ENCODE measurements around the gene WDR45B.

The WDR45B gene

DNA sequence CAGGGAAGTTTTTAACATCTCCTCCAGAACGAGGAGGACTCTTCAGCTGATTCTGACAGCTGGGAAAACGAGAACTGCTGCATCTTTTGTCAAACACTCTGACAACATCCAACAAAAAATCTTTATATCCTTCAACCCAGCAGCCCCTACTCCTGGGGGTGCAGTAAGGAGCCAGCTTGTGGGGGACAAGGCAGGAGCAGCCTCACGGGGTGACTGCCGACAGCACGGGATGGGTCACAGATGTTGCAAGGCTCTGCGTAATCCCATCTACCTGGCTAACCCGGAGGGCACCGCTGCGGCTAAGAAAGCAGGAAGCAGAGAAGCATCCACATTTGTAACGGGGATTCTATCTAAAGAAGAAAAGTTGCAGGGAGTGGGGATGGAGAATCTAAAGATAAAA lies 28.6 kb downstream of the WDR45B start:
- DNase-seq = no peak

DNA sequence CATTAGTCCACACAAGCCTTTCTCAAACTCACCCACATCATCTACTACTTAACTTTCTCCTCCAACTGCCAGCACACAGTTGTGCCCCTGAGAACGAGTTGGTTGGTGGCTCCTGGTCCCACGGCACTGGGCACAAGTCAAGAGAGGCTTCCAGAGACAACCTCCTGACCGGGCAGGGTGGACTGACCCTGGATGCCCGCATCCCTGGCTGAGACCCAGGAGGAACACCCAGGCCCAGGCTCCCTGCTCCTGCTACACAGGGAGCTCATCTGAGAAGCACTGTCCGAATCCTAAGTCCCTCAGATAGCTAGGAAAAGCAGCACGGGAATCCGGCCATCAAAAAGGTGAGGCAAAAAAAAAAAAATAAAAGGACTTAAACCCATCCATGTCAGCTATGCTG lies 29.0 kb downstream of the WDR45B start:
- DNase-seq = no peak

DNA sequence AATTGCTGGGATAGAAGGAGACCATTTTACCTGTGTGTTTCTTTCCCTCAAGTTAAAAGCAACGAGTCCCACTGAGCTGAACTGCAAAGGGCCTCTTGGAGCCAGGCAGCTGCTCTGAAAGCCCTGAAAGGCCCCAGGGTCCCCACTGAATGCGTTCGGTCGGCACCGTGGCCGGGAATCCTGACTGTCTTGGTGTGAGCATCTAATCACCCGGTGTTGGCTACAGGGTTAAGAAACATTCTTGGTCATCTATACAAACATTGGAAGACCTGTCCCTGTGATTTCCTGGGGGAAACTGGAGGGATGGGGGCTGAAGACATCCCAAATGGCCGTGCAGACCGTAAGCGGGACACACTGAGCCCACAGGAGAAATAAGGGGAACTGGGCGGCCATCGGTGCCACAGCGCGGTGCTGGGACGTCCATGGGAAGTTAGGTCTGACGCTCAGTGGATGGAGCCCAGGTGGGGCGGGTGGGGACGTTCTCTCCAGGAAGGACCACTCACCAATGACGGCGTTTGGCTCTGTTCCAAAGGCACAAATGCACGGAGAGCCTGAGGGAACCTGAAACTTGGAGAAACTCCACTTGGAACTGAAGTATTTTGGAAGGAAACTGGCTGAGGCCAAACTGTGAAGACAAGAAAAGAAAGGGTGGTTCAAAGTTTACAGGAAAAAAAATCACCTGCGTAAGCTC lies 32.1 kb downstream of the WDR45B start:
- no peak for DNase-seq

DNA sequence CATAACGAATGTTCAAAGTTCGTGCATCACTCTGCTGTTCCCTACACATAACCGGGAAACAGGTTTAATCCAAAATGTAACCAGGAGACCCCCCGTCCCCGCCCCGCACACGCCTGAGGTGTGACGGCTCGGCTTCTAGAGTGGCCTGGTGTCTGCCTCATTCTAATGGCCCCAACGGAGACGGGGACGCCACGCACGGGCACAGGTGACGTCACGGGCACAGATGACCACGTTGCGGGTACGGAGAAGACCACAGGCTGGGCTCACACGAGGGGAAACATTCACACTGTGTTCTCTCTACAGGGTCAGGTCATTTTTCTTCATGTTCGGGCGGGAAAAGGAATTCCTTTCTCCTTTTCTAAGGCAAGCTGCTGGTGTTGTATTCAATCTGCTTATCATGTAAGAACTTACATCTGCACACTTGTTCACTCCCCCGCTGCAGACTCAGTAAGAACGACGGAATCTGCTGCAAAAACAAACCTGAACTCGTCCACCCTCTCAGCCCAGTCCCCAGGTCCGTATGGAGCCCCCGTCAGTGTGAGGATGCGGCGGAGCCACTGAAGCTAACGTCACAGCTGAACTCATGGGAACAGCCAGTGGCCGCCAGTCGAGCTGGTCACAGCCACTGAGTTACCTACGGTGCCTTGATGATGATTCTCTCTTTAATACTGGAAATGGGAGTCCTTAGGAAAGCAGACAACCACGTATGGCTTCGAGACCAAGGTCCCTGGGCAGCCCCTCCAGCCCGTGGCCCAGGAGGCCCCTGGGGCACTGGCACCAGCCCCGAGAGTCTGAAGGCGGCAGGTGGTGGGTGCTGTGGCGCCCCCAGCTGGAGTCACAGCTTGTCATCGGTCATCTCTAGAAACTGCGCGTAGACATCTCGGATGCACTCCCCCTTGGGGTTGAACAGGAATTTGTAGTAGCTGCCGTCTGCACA lies 32.9 kb downstream of the WDR45B start:
- no peak for DNase-seq

DNA sequence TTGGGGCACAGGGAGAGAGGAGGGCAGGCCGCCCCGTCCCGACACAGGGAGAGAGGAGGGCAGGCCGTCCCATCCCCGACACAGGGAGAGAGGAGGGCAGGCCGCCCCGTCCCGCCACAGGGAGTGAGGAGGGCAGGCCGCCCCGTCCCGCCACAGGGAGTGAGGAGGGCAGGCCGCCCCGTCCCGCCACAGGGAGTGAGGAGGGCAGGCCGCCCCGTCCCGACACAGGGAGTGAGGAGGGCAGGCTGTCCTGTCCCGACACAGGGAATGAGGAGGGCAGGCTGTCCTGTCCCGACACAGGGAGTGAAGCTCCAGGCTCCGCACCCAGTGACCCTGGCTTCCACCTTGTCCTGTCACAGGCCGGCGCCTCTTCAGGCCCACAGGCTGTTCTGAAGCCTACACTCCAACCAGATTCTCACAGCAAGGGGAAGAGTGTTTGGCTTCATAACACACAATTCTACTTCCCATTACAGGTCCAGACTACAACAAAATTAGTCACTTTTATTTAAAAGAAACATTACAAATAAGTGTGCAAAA lies 34.1 kb downstream of the WDR45B start:
- no peak for DNase-seq

DNA sequence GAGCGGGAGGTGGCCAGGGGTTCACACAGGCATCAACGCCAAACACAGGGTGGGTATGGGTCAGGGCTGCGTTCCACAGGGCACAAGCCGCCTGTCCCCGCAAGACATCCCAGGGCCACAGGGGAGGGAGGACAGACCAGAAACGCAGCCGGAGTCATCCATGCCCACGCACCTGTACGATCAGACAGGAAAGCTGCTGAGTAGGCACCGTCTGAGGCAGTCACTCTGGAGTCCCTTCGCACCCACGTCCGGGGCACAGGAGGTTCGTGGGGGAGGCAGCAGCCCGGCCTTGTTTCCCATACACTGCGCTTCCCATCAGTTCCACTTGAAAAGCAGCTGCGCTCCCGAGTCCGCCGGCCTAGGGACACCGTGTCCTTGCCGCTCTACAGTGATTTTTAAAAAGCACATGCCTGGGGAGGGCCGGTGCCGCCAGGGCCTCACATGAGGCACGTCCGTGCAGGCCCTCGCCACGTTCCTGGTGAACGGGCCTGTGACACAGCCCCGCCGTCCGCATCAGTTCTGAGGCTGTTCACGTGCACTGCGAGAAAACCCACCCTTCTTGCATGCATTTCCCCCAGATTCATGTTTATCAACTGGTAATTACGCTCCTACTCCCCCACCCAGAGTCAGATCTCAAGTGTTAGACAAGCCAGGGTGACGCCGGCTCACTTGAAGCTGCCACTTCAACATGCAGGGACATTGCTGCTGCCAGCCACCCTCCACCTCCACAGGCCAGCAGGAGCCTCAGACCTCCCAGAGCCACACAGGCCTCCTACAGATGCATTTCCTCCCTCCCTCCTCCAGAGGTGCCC lies 34.8 kb downstream of the WDR45B start:
- no peak for DNase-seq

DNA sequence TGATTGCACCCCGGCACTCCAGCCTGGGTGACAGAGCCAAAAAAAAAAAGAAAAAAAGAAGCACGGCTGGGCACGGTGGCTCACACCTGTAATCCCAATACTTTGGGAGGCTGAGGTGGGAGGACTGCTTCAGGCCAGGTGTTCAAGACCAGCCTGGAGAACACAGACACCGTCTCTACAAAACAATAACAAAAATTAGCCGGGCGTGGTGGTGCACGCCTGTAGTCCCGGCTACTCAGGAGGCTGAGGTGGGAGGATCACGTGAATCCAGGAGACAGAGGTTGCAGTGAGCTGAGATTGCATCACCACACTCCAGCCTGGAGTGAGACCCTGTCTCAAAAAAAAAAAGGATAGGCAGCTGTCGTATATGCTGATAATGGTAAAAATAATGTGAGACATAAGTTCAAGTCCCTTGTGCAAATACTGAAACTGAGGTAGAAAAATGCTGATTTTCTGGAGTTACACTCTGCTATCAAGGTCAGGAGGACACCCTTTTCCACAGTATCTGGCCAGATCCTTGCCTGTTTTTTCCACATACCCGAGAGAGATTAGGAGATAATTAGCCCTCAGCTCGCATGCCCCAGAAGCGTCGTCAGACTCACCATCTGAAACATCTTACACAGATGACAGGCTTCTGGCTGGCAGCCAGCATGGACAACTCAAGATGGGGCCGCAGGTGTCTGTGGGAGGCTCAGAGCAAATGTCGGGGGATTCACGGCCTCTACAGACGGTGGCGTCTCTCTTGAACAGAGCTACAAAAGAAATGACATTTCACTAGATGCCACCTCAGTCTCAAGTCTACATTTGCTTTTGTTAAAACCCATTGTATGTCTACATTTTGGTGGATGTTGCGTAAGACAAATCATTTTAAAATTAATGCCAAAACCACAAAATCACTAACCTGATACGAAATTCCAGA lies 36.8 kb downstream of the WDR45B start:
- no peak for DNase-seq

DNA sequence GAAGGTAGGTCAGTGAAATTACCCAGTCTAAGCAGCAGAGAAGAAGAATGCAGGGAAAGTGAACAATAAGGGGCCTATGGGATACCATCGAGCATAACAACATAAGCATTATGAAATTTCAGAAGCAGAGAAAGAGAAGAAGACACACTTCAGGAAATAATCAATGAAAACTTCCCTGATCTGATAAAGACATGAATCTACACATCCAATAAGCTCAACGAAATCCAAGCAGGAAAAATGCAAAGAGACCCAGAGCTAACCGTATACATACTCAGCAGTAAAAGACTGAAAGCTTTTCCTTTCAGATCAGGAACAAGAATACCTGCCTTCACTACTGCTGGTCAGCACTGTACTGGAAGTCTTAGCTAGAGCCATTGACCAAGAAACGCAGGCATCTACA lies 38.6 kb downstream of the WDR45B start:
- DNase-seq = no peak

DNA sequence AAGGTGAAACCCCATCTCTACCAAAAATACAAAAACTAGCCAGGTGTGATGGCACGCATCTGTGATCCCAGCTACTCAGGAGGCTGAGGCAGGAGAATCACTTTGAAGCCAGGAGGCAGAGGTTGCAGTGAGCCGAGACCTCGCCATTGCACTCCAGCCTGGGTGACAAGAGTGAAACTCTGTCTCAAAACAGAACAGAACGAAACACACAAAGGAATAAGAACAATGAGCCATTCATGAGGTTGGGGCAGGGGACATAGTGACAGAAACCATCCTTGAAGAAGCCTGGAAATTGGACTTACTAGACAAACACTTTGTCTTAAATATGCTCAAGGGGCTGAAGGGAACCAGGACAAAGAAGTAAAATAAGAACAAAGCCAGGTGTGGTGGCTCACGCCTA lies 39.4 kb downstream of the WDR45B start:
- no peak for DNase-seq

DNA sequence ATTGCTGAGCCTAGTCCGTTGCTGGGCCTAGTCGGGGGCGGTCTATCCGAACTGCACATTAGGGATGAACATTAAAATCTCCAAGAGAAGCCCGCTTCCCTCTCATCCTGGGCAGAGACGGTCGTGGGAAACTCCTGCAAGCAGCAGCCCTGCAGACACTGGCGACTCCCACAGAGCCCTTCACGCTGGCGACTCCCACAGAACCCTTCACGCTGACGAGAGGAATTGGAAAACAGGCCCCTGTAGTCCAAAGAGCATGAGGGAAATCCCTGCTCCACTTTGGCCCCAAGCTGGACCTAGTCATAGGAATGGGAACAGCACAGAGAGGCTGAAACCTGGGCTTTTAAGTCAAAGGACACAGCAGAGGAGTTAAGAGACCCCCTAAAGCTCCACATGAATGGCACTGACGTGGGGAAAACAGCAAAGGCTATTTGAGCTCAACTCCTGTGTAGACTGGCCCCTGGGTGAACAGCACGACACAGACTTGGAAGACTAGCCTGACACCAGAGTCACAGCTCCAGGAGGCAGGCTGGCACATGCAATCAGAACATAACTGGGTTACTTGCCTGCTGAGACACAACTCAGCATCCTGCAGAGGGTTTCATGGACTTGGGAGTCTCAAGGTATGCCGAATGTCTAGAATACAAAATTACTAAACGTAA lies 42.2 kb downstream of the WDR45B start:
- DNase-seq = no peak

DNA sequence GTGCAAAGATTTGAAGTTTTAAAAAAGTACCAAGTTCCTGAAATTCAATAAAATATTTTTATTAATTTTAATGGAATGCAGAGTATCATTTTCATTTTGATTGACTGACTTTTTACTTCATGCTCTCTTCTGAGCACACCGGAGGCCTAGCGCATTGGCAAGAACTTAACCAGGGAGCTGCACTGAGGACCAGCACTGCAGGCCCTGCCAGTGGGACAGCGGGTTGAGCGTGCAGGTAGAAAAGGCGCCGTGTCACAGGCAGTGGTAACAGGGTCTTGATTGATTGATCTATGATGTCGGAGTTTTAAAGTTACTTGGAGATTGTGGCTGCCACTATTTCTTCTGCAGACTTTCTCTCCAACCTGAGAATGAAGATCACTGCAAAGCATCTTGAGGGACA lies 43.7 kb downstream of the WDR45B start:
- no peak for DNase-seq

DNA sequence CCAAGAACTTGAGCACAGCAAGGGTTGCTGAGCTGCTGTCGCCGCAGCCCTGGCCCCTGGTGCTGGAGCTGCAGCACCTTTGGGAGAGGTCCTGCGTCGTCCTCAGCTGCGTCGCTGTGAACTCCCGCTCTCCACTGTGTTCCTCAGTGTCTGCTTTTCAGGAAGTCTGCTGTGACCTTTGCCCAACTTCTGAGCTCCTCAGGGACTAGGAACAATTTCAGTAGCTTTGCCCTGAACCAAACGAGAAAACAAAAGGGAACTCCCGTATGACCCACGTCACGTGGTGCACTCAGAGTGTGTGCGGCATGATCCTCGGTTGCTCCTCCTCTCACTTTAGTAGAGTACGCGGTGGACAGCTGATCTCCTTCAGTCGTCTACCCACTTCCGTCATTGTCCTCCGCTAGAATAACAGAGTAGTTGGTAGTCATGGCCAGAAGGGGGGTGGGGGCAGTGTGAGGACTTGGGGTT lies 44.2 kb downstream of the WDR45B start:
- DNase-seq = peak; percentile 77

DNA sequence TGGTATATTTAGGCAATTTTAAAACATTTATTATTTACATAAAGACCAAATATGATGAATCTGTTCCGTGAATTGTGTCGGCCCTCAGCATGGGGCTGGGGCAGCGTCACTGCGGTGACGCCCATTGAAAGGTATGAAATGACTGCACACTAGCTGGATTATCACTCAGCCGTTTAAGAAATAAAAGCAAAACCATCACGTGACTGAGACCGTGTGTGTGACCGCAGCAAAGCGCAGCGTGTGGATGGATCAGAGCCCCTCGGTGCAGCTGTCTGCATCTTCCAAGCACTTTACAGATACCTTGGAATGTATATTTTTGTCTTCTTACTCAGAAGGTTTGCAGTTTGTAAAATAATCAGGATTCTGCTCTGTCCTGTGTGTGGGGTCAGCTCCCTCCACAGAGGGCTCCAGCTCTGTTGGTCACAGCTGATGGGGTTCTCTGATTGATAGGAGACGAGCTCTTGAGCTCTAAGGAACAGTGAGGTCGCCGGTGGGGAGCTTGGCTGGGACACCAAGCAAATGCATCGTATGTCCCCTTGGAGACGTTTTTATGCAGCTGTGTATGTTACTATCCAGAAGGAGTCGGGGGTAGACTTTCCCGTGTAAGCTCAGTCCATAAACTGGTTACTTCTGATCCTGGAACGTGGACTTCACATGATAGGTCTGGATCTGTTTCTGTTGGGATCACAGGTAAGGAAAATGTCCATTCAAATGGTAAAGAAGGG lies 45.1 kb downstream of the WDR45B start:
- no peak for DNase-seq

DNA sequence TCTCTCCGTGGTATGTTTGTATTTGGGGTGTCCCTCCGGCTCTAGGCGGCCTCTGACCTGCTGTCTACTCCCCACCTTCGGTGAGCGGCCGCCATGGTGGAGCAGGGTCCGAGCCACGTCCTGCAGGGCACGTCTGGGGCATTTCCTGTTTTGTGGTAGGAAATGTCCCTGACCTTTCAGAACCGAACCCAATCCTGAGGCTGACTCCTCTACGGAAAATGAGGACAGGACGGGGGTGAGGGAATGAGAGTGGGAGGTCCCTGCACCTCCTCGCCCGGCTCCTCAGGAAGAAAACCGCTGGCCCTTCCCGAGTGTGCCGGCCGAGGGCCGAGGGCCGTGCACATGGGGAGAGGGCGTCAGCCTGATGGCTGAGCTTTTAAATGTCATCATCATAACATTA lies 45.8 kb downstream of the WDR45B start:
- DNase-seq = no peak

DNA sequence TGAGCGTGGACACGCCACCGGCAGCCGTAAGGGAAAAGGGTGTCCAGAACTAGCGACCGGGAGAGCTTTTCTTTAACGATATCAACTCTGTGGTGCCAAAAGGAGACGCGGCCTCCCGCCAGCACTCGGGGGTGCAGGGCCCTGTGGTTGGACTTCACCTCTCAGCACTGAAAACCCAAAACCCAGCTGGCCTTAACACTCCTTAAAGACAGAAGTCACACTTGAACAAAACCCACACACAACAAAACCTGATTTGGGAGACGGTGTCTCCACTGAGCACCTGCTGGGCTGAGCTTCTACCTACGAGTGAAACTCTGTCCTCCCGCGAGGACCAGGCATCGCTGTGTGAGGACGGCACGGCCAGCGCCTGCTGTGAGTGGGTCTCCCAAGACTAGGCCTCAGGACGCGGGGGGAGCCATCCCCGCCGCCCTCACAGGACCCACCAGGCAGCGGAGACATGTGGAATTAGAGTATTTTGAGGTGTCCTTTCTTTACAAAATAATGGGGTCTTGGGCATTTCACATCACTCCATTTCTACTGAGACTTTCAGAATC lies 46.7 kb downstream of the WDR45B start:
- DNase-seq = no peak

DNA sequence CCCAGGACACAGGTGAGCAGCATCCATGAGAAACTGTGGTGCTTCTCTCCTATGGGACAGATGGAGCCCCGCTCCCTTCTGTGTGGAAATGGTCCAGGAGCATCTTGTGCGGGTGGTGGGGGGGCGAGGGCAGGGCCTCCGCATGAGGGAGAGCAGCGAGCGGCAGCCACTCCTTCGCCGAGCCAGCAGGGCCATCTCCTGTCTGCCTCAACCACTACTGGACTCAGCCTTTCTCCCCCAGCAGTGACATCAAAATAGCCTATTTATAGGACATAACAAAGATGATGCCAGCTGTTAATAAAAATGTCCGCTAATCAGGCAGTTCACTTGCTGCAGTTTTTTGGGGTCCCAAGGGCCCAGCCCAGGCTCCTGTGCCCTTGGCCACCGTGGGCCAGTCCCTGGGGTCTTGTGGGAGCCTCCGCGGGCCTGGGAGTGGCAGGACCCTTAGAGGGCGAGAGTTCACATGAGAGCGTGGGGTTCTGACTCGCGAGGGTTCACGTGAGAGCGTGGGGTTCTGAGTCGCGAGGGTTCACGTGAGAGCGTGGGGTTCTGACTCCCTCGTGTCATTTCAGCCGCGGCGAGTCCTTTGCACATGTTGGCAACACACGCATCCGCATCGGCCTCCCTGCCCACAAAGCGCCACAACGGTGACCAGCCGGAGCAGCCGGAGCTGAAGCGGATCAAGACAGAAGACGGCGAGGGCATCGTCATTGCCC lies 47.4 kb downstream of the WDR45B start:
- DNase-seq = no peak

DNA sequence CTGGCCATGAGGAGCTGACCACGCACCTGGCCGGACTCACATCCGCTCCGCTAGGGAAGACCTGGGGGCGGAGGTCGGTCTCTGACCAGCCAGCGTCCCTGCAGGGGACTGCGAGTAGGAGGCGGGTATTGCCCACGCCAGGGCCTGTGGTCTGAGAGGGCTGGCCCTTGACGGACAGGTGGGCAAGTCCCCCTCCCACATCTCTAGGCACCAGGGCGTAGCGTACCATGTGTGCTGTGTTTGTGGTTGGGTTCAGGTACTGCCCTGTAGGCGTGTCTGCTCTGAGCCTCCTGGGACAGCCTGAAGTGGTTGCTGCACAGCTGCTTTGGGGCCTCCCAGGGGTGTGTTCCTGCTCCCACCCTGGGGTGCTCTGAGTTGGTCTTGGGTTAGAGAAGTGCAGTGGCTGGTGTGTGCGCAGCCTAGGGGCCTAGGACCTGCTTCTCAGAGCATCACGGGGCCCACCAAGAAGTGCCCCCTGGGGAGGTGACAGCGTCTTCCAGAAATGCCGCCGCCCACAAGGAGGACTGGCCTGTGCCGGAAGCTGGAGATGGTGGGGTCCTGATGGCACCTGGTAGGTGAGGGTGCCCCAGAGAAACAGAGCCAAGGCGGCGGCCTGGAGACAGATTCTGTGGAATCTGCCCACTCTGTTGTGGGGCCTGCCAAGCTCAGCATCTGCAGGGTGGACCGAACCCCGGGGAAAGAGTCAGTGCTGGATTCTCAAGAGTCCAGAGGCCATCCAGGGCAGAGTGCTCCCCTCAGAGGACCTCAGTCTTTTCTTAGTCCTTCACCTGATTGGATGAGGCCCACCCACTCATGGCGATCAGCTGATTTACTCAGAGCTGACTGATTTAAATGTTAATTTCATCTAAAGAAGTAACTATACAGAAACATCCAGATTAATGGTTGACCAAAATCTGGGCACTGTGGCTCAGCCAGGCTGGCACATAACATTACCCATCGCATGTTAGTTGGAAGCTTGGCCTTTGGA lies 48.3 kb downstream of the WDR45B start:
- DNase-seq = peak; percentile 32
